ENCODE measurements around the gene STK32C. TPM values are rescaled to one million over a fixed set of nuclear protein-coding genes. Genes with fewer than 3 reads are reported as not detected.

STK32C gene
- total RNA-seq, 1 donor from 2014 or later = 19.6 TPM

DNA sequence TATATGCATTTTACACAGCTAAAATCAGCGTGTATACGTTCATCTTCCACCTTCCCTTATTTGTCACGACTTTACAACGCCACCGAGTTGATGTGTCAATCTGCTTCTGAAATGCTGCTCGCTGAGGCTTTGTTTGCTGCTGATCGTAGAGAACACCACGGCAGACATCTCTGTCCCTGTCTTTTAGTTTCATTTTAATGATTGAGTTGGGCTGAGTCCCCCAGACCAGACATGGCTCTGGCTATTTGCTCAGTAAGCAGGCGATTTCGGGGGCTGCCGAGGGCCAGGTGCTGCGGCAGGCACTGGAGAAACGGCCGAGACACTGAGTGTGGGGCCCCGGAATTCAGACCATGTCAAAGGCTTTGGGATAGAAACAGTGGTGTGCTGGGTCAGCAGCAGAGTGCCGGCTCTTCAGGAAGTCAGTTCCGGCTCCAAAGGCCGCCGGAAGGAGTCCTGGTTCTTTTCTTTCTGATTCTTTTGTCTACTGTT lies 29.2 kb upstream of the STK32C start:
- H3K36me3 Mint-ChIP-seq (ENCODE audit: low read depth) = peaks cover 2% of the 10 kb centered on the region
- peaks cover 35% of the 10 kb centered on the region for H3K4me1 Mint-ChIP-seq
- peak overlapping the region; percentile 97 for H3K27ac Mint-ChIP-seq (ENCODE audit: unreplicated experiment)
- H3K27me3 Mint-ChIP-seq (ENCODE audit: low read depth) = no peaks in the 10 kb centered on the region
- peak; percentile 22 for DNase-seq (ENCODE audit: low read depth, low spot score)
- peak overlapping the region; percentile 77 for H3K4me3 Mint-ChIP-seq
- TF ChIP-seq, protein P1, sequence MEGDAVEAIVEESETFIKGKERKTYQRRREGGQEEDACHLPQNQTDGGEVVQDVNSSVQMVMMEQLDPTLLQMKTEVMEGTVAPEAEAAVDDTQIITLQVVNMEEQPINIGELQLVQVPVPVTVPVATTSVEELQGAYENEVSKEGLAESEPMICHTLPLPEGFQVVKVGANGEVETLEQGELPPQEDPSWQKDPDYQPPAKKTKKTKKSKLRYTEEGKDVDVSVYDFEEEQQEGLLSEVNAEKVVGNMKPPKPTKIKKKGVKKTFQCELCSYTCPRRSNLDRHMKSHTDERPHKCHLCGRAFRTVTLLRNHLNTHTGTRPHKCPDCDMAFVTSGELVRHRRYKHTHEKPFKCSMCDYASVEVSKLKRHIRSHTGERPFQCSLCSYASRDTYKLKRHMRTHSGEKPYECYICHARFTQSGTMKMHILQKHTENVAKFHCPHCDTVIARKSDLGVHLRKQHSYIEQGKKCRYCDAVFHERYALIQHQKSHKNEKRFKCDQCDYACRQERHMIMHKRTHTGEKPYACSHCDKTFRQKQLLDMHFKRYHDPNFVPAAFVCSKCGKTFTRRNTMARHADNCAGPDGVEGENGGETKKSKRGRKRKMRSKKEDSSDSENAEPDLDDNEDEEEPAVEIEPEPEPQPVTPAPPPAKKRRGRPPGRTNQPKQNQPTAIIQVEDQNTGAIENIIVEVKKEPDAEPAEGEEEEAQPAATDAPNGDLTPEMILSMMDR (conservative IDR thresholded peaks at IDR 0.05) = no peak
- H3K9me3 Mint-ChIP-seq = no peaks in the 10 kb centered on the region

DNA sequence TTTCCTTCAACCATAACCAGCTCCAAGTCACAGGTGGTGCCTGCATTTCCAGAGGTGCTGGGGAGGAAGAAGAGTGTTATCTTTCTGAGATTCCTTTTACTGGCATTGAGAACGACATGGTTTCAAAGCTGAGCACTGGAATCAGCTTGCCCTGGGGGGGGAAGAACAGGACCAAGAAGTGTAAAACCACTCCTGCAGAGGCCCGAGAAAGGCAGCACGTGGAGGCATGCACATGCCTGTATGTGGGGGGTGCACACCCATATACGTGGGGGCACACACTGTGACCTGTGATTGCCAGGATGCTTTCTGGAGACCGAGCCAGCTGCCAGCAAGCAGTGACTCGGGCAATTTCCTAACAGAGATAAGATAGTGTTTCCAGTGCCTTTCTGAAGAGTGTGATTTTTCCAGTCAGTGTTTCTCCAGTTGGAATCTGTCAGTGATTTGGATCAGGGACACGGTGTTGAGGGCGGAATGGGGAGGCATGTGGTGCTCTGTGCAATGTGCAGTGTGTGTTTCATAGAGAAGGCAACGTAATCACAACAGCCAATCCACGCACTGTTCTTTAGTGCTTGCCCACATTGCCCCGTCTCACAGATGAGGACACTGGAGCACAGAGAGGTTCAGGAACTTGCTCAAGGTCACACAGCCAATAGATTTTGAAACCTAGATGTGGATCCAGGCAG lies 28.5 kb upstream of the STK32C start:
- TF ChIP-seq, protein P1 (conservative IDR thresholded peaks at IDR 0.05) = no peak
- Mint-ChIP-seq H3K4me3 (peak overlapping the region; percentile 81), H3K4me1 (peaks cover 39% of the 10 kb centered on the region), H3K27ac (ENCODE audit: unreplicated experiment) (peak overlapping the region; percentile 60), H3K36me3 (ENCODE audit: low read depth) (no peaks in the 10 kb centered on the region), H3K9me3 (no peaks in the 10 kb centered on the region), H3K27me3 (ENCODE audit: low read depth) (no peaks in the 10 kb centered on the region)
- DNase-seq (ENCODE audit: low read depth, low spot score) = no peak

DNA sequence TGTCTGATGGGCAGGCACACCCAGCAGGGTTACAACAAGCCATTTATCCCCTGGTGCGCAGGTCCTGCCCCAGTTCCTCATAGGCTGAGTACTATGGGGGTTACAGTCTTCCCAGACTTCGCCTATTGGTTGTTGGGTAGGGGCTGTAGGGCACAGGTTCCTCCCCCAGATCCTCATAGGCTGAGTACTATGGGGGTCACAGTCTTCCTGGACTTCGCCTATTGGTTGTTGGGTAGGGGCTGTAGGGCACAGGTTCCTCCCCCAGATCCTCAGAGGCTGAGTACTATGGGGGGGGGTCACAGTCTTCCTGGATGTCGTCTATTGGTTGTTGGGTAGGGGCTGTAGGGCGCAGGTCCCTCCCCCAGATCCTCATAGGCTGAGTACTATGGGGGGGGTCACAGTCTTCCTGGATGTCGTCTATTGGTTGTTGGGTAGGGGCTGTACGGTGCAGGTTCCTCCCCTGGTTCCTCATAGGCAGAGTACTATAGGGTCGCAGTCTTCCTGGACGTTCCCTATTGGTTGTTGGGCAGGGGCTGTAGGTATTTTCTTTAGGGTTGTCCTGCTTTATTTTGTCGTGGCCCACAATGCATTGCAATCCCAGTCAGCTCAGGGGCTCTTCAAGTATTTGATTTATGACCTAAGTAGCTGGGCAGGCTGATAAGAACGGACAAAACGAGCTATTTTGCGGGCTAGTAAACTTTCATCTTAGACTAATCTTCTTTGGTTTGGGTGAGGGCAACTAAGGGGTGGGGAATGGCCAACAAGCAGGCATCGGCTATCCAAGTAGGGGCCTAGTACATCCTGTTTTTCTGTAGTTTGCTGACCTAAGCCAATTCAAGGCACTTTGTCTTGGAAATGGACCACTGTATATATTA lies 27.7 kb upstream of the STK32C start:
- Mint-ChIP-seq H3K4me3 (peak overlapping the region; percentile 81), H3K27ac (ENCODE audit: unreplicated experiment) (peak overlapping the region; percentile 24), H3K9me3 (no peaks in the 10 kb centered on the region), H3K4me1 (peaks cover 41% of the 10 kb centered on the region), H3K36me3 (ENCODE audit: low read depth) (no peaks in the 10 kb centered on the region), H3K27me3 (ENCODE audit: low read depth) (no peaks in the 10 kb centered on the region)
- TF ChIP-seq, protein P1 (conservative IDR thresholded peaks at IDR 0.05) = no peak
- DNase-seq (ENCODE audit: low read depth, low spot score) = no peak

DNA sequence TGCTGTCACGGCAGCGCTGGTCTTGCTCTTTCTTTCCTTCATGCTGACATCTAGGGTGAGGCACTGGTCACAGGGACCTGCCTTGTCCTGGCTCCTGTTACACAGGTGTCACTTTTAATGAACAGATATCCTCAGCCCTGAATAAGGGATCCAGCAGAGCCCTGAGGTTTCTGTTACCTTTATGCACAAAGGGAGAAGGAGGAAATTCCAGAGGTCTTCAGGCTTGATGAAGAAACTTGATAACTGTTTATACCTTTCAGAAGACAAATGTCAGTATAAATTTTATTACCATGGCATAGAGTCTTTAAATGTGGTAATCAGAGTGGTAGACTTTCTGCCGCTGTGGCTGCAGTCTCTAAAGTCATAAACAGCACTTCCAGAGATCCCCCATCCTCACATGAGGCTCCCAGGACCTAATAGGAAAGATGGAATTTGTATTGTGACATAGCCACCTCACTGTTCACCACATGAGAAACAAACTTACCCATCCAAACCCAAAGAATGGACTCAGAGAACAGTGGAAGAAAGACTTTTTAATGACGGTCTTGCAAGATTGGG lies 27.0 kb upstream of the STK32C start:
- H3K27ac Mint-ChIP-seq (ENCODE audit: unreplicated experiment) = no peak overlapping the region
- H3K9me3 Mint-ChIP-seq = no peaks in the 10 kb centered on the region
- peak overlapping the region; percentile 90 for H3K4me3 Mint-ChIP-seq
- no peak for DNase-seq (ENCODE audit: low read depth, low spot score)
- no peaks in the 10 kb centered on the region for H3K36me3 Mint-ChIP-seq (ENCODE audit: low read depth)
- no peaks in the 10 kb centered on the region for H3K27me3 Mint-ChIP-seq (ENCODE audit: low read depth)
- TF ChIP-seq, protein P1 (conservative IDR thresholded peaks at IDR 0.05) = no peak
- peaks cover 48% of the 10 kb centered on the region for H3K4me1 Mint-ChIP-seq

DNA sequence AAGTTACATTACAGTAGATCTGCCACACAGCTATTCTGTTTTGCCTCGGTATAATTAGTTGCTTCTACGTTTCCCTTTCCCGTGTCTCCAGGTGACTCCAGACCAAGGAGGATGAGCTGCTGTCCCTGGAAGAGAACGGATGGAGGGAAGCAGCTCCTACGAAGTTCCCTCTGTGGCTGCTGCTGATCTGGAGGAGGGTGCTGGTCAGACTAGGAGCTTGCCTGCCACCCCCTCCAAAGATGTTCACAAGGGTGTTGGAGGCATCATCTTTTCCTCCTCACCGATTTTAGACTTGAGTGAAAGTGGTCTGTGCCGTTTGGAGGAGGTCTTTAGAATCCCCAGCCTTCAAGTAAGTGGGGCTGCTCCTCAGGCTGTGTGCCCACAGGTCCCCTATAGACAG lies 25.6 kb upstream of the STK32C start:
- peak overlapping the region; percentile 90 for H3K4me3 Mint-ChIP-seq

More for the DNA sequence above, 25.6 kb upstream of the STK32C start:
- no peaks in the 10 kb centered on the region for H3K27me3 Mint-ChIP-seq (ENCODE audit: low read depth)
- no peak overlapping the region for H3K27ac Mint-ChIP-seq (ENCODE audit: unreplicated experiment)
- TF ChIP-seq, protein P1 (conservative IDR thresholded peaks at IDR 0.05) = no peak
- no peaks in the 10 kb centered on the region for H3K9me3 Mint-ChIP-seq
- no peak for DNase-seq (ENCODE audit: low read depth, low spot score)
- H3K4me1 Mint-ChIP-seq = peaks cover 59% of the 10 kb centered on the region
- peaks cover under 1% of the 10 kb centered on the region for H3K36me3 Mint-ChIP-seq (ENCODE audit: low read depth)

All from neural crest cell (in vitro differentiated cells).